ENCODE measurements around the gene CACNA1G.

Gene CACNA1G

GRCh38 chr17:50615828-50616227 lies 55.3 kb downstream of the CACNA1G start:
- no peak for DNase-seq (ENCODE audit: low read depth)
- H3K4me3 ChIP-seq (ENCODE audit: low read length) = no peak overlapping the region
- no peak for TF ChIP-seq CTCF (conservative IDR thresholded peaks at IDR 0.05; ENCODE audit: low read length)

GRCh38 chr17:50618300-50618699 lies 57.8 kb downstream of the CACNA1G start:
- no peak for TF ChIP-seq CTCF (conservative IDR thresholded peaks at IDR 0.05; ENCODE audit: low read length)
- peak; percentile 15 for DNase-seq (ENCODE audit: low read depth)
- H3K4me3 ChIP-seq (ENCODE audit: low read length) = no peak overlapping the region

GRCh38 chr17:50618941-50619340 lies 58.4 kb downstream of the CACNA1G start:
- no peak for DNase-seq (ENCODE audit: low read depth)
- TF ChIP-seq CTCF (conservative IDR thresholded peaks at IDR 0.05; ENCODE audit: low read length) = no peak
- H3K4me3 ChIP-seq (ENCODE audit: low read length) = no peak overlapping the region

- H3K4me3 ChIP-seq (ENCODE audit: low read length) = no peak overlapping the region
- no peak for TF ChIP-seq CTCF (conservative IDR thresholded peaks at IDR 0.05; ENCODE audit: low read length)
- no peak for DNase-seq (ENCODE audit: low read depth)
Observed at GRCh38 chr17:50619489-50619888, 59.0 kb downstream of the CACNA1G start.

- DNase-seq (ENCODE audit: low read depth) = no peak
- TF ChIP-seq CTCF (conservative IDR thresholded peaks at IDR 0.05; ENCODE audit: low read length) = no peak
- no peak overlapping the region for H3K4me3 ChIP-seq (ENCODE audit: low read length)
Observed at GRCh38 chr17:50620237-50620636, 59.7 kb downstream of the CACNA1G start.

- no peak overlapping the region for H3K4me3 ChIP-seq (ENCODE audit: low read length)
- no peak for TF ChIP-seq CTCF (conservative IDR thresholded peaks at IDR 0.05; ENCODE audit: low read length)
- no peak for DNase-seq (ENCODE audit: low read depth)
Observed at GRCh38 chr17:50620858-50621257, 60.3 kb downstream of the CACNA1G start.

- TF ChIP-seq CTCF (conservative IDR thresholded peaks at IDR 0.05; ENCODE audit: low read length) = no peak
- no peak for DNase-seq (ENCODE audit: low read depth)
- H3K4me3 ChIP-seq (ENCODE audit: low read length) = no peak overlapping the region
Observed at GRCh38 chr17:50621574-50622031, 61.1 kb downstream of the CACNA1G start.
